Hematopoietic multipotent progenitor cell (in vitro differentiated cells): ENCODE measurements around the gene TCP10L. TPM values are rescaled to one million over a fixed set of nuclear protein-coding genes. Genes with fewer than 3 reads are reported as not detected.

ENCODE experiments used
- DNase-seq, 3 donors: peaks; one replicate each; pipeline ENCODE4 v3.0.0-alpha.2; 2011 to 2015; ENCODE audit warnings: low read depth in 2 of 3, low spot score in 2 of 3
- small RNA-seq: library from RNA; depleted of rRNA; stranded (forward); fragments of <200 nt; gene quantifications from one replicate; pipeline ENCODE3, GENCODE V24; 2012
- total RNA-seq: library from RNA; depleted of rRNA; stranded (reverse); fragments of >200 nt; gene quantifications from one replicate; pipeline ENCODE4 v1.2.3, GENCODE V29; 2012

TCP10L gene
- total RNA-seq, 1 donor: 0.27 TPM

- no peak for DNase-seq
Measured at GRCh38 chr21:32525282-32525681, 60.0 kb downstream of the TCP10L start.

- DNase-seq: no peak
Measured at GRCh38 chr21:32523988-32524719, 61.2 kb downstream of the TCP10L start.

Small RNA genes lying within 50 kb of the gene (small RNA-seq; reads per million reads assigned to genes)
- not detected for gene RF00438
- not detected for gene RNA5SP490

Other genes with a start within 250 kb of the TCP10L start
- gene URB1, start 192.5 kb downstream of the TCP10L start, total RNA-seq: 11.8 TPM
- gene EVA1C, start 172.8 kb downstream of the TCP10L start, total RNA-seq: 8.3 TPM
- gene CFAP298, start 26.9 kb upstream of the TCP10L start, total RNA-seq: 27.7 TPM
- 3.5 TPM for gene SYNJ1, start 142.5 kb upstream of the TCP10L start, total RNA-seq
- gene PAXBP1, start 186.2 kb upstream of the TCP10L start, total RNA-seq: 16.7 TPM